Eye (tissue), 1 donor: ENCODE data around the gene MAGEB1.

ENCODE experiments used
- DNase-seq: peaks from one replicate; pipeline ENCODE4 v3.0.0-alpha.2; 2015

The MAGEB1 gene

GRCh38 chrX:30301208-30301607 lies 54.3 kb downstream of the MAGEB1 start:
- DNase-seq = no peak
